Neural cell (in vitro differentiated cells): Measurements from ENCODE around the gene MAD1L1. TPM values are rescaled to one million over a fixed set of nuclear protein-coding genes. Genes with fewer than 3 reads are reported as not detected.

ENCODE experiments used
- H2AFZ ChIP-seq: fragments of 200-600, 300-800 bp; sonication (generic), shearing (Covaris generic); 2 replicates; pipeline ENCODE4 v1.6.0; 2014; ENCODE audit warnings: low read depth, mild to moderate bottlenecking, antibody characterized with exemption, low read length, moderate library complexity
- H3F3A ChIP-seq: fragments of 200-600 bp; shearing (Covaris generic); 2 replicates; pipeline ENCODE4 v1.6.1; 2016; ENCODE audit warnings: mild to moderate bottlenecking, moderate library complexity, mixed read lengths, antibody characterized with exemption, low read length; ENCODE audit not compliant: insufficient read depth, poor library complexity, severe bottlenecking
- H3K27ac ChIP-seq: fragments of 200-600, 300-800 bp; sonication (generic), shearing (Covaris generic); 2 replicates; pipeline ENCODE4 v1.5.1; 2014; ENCODE audit warnings: mild to moderate bottlenecking, low read length, moderate library complexity
- H3K27me3 ChIP-seq: fragments of 300-800, 200-600 bp; sonication (generic), shearing (Covaris generic); 2 replicates; pipeline ENCODE4 v1.6.0; 2014; ENCODE audit warnings: mild to moderate bottlenecking, low read depth, low read length, moderate library complexity; ENCODE audit not compliant: insufficient read depth
- H3K36me3 ChIP-seq: fragments of 300-800, 200-600 bp; sonication (generic), shearing (Covaris generic); 2 replicates; pipeline ENCODE4 v1.5.1; 2014; ENCODE audit warnings: mild to moderate bottlenecking, antibody characterized with exemption, low read length, moderate library complexity; ENCODE audit not compliant: insufficient read depth
- H3K4me2 ChIP-seq: fragments of 300-800, 200-600 bp; sonication (generic), shearing (Covaris generic); 2 replicates; pipeline ENCODE4 v1.6.0; 2014; ENCODE audit warnings: mild to moderate bottlenecking, low read length
- H3K4me3 ChIP-seq: fragments of 300-800, 200-600 bp; sonication (generic), shearing (Covaris generic); 2 replicates; pipeline ENCODE4 v1.5.1; 2014; ENCODE audit warnings: mild to moderate bottlenecking, low read length, moderate library complexity
- H3K79me2 ChIP-seq: fragments of 200-600 bp; shearing (Covaris generic); replicated peaks from 2 replicates; pipeline ENCODE4 v1.6.0; 2014; ENCODE audit warnings: mild to moderate bottlenecking, low read length, moderate library complexity; ENCODE audit not compliant: insufficient read depth
- H3K9ac ChIP-seq: fragments of 300-800, 200-600 bp; sonication (generic), shearing (Covaris generic); 2 replicates; pipeline ENCODE4 v1.6.1; 2016; ENCODE audit warnings: mild to moderate bottlenecking, low read length, mixed read lengths
- H3K9me2 ChIP-seq: fragments of 200-600 bp; shearing (Covaris generic); 2 replicates; pipeline ENCODE4 v1.6.1; 2016; ENCODE audit warnings: mild to moderate bottlenecking, low read length, mixed read lengths; ENCODE audit not compliant: insufficient read depth
- H3K9me3 ChIP-seq: fragments of 200-600, 300-800 bp; sonication (generic), shearing (Covaris generic); 2 replicates; pipeline ENCODE4 v1.6.1; 2016; ENCODE audit warnings: mild to moderate bottlenecking, mixed run types, low read length, moderate library complexity, mixed read lengths
- H4K20me1 ChIP-seq: fragments of 200-600 bp; shearing (Covaris generic); 2 replicates; pipeline ENCODE4 v1.6.1; 2016; ENCODE audit warnings: mild to moderate bottlenecking, mixed run types; ENCODE audit not compliant: insufficient read depth
- CTCF ChIP-seq: fragments of 450-650 bp; IDR thresholded peaks from 2 replicates; pipeline ENCODE4 v1.5.1; 2014; ENCODE audit warnings: antibody characterized with exemption, mild to moderate bottlenecking, moderate library complexity; ENCODE audit not compliant: poor library complexity, severe bottlenecking
- EP300 ChIP-seq: fragments of 450-650 bp; conservative IDR thresholded peaks from 2 replicates; pipeline ENCODE4 v1.6.1; 2014; ENCODE audit warnings: antibody characterized with exemption, mild to moderate bottlenecking, moderate library complexity; ENCODE audit not compliant: poor library complexity, severe bottlenecking
- EZH2 ChIP-seq: fragments of 200-600, 300-800 bp; shearing (Covaris generic), sonication (generic); IDR thresholded peaks from 2 replicates; pipeline ENCODE4 v1.6.1; 2014; ENCODE audit warnings: antibody characterized with exemption, low read length, borderline replicate concordance, mild to moderate bottlenecking; ENCODE audit not compliant: insufficient read depth, poor library complexity, severe bottlenecking
- MXI1 ChIP-seq: fragments of 450-650 bp; conservative IDR thresholded peaks from 2 replicates; pipeline ENCODE4 v1.6.1; 2014; ENCODE audit warnings: antibody characterized with exemption, mild to moderate bottlenecking; ENCODE audit not compliant: poor library complexity, severe bottlenecking
- POLR2AphosphoS5 ChIP-seq: IDR thresholded peaks from 2 replicates; pipeline ENCODE4 v1.6.1; 2012
- RAD21 ChIP-seq: fragments of 450-650 bp; conservative IDR thresholded peaks from 2 replicates; pipeline ENCODE4 v1.6.1; 2014; ENCODE audit warnings: antibody characterized with exemption, mild to moderate bottlenecking, moderate library complexity
- SMC3 ChIP-seq: fragments of 450-650 bp; conservative IDR thresholded peaks from 2 replicates; pipeline ENCODE4 v1.6.1; 2014; ENCODE audit warnings: antibody characterized with exemption, mild to moderate bottlenecking, moderate library complexity; ENCODE audit not compliant: poor library complexity
- TAF1 ChIP-seq: IDR thresholded peaks from 2 replicates; pipeline ENCODE4 v1.6.1; 2012; ENCODE audit warnings: low read depth
- polyA plus RNA-seq: library from polyadenylated mRNA; depleted of rRNA; stranded (reverse); fragments of >200 nt; gene quantifications from 2 replicates; pipeline ENCODE4 v1.2.3, GENCODE V29; 2014
- TF ChIP-seq, protein P1 (sequence below): IDR thresholded peaks from 2 replicates; pipeline ENCODE4 v1.6.1; 2012; ENCODE audit warnings: borderline replicate concordance

Gene MAD1L1
- polyA plus RNA-seq, 1 donor from 2014 or later, result 31.4 TPM

GRCh38 chr7:2120841-2121830 is 111.6 kb downstream of the MAD1L1 start:
- H3K79me2 ChIP-seq, result no peaks in the 10 kb centered on the region
- no peak overlapping the region for H3K4me2 ChIP-seq
- no peaks in the 10 kb centered on the region for H3K36me3 ChIP-seq
- TF ChIP-seq EZH2 (no peak), POLR2AphosphoS5 (no peak), CTCF (no peak), RAD21 (no peak), TAF1 (no peak), SMC3 (no peak), EP300 (no peak), MXI1 (no peak)
- TF ChIP-seq, protein P1, sequence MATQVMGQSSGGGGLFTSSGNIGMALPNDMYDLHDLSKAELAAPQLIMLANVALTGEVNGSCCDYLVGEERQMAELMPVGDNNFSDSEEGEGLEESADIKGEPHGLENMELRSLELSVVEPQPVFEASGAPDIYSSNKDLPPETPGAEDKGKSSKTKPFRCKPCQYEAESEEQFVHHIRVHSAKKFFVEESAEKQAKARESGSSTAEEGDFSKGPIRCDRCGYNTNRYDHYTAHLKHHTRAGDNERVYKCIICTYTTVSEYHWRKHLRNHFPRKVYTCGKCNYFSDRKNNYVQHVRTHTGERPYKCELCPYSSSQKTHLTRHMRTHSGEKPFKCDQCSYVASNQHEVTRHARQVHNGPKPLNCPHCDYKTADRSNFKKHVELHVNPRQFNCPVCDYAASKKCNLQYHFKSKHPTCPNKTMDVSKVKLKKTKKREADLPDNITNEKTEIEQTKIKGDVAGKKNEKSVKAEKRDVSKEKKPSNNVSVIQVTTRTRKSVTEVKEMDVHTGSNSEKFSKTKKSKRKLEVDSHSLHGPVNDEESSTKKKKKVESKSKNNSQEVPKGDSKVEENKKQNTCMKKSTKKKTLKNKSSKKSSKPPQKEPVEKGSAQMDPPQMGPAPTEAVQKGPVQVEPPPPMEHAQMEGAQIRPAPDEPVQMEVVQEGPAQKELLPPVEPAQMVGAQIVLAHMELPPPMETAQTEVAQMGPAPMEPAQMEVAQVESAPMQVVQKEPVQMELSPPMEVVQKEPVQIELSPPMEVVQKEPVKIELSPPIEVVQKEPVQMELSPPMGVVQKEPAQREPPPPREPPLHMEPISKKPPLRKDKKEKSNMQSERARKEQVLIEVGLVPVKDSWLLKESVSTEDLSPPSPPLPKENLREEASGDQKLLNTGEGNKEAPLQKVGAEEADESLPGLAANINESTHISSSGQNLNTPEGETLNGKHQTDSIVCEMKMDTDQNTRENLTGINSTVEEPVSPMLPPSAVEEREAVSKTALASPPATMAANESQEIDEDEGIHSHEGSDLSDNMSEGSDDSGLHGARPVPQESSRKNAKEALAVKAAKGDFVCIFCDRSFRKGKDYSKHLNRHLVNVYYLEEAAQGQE, result no peak
- H3K9me3 ChIP-seq, result no peaks in the 10 kb centered on the region
- H3F3A ChIP-seq, result no peaks in the 10 kb centered on the region
- H4K20me1 ChIP-seq, result no peaks in the 10 kb centered on the region
- H2AFZ ChIP-seq, result no peak overlapping the region
- no peak overlapping the region for H3K4me3 ChIP-seq
- no peaks in the 10 kb centered on the region for H3K9me2 ChIP-seq
- no peaks in the 10 kb centered on the region for H3K27me3 ChIP-seq
- no peak overlapping the region for H3K9ac ChIP-seq
- no peak overlapping the region for H3K27ac ChIP-seq

DNA sequence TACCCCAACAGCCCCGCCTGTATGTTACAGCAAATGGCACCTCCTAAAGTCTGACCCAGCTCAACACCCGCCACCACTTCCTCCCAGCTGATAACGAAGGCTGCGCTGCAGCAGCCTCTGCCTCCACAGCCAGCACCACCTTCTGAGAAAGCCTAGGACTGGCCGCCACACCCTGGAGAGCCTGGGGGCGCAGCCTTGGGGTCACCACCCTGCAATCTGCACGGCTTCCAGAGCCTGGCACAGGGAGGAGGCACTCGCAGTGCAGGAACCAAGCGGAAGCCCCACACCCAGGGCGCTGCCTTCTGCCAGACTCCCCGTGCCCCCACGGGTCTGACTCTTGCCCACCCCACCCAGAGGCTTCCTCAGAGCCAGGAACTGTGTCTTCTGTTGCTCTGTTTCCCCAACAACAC is 112.5 kb downstream of the MAD1L1 start:
- Histone ChIP-seq H3K36me3 (no peaks in the 10 kb centered on the region), H2AFZ (no peak overlapping the region), H3K79me2 (no peaks in the 10 kb centered on the region), H3K4me2 (no peak overlapping the region), H3K27ac (no peak overlapping the region), H3F3A (no peaks in the 10 kb centered on the region), H3K4me3 (no peak overlapping the region), H3K9ac (no peak overlapping the region), H3K27me3 (no peaks in the 10 kb centered on the region), H3K9me2 (no peaks in the 10 kb centered on the region), H4K20me1 (no peaks in the 10 kb centered on the region), H3K9me3 (no peaks in the 10 kb centered on the region)
- no peak for TF ChIP-seq MXI1
- no peak for TF ChIP-seq EP300
- no peak for TF ChIP-seq TAF1
- TF ChIP-seq, protein P1, result no peak
- no peak for TF ChIP-seq SMC3
- TF ChIP-seq POLR2AphosphoS5, result no peak
- no peak for TF ChIP-seq CTCF
- TF ChIP-seq RAD21, result no peak
- no peak for TF ChIP-seq EZH2
